GM10847 (cell line): ENCODE measurements around the gene SEBOX.

Source experiments
- POLR2A ChIP-seq: IDR thresholded peaks from 2 replicates; pipeline ENCODE4 v1.6.1; 2011; ENCODE audit not compliant: insufficient read length; ENCODE audit errors: extremely low read depth

The SEBOX gene

GRCh38 chr17:28397687-28398279 lies 32.8 kb upstream of the SEBOX start:
- TF ChIP-seq POLR2A, result no peak

GRCh38 chr17:28397275-28397674 lies 32.3 kb upstream of the SEBOX start:
- TF ChIP-seq POLR2A, result no peak

DNA sequence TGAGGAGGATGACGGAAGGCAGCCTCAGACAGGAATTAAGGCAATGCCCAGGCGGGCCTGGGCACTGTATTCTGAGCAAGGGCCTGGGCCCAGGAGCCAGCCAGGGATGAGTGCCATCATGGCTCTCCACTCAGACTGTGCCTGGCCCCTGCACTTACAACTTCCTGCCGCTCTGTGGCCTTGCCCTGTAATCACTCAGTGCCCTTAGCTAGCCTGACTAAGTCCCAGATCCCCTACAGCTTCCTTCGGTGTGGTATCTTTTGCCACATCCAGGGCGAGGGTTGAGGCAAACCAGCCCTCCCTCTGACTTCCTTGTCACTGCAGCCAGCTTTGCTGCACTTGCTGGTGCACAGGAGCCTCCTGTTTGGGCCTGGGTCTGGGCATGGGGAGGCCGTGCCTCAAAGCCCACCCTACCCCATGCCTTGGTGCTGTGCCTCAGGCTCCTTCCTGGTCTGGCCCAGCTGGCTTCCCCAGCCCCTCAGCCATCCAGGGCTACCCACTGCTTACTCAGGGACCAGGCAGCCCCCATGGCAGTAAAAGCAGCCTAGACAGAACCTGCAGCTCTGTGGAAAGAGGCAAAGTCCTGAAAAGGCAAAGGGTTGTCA lies 31.7 kb upstream of the SEBOX start:
- no peak for TF ChIP-seq POLR2A

DNA sequence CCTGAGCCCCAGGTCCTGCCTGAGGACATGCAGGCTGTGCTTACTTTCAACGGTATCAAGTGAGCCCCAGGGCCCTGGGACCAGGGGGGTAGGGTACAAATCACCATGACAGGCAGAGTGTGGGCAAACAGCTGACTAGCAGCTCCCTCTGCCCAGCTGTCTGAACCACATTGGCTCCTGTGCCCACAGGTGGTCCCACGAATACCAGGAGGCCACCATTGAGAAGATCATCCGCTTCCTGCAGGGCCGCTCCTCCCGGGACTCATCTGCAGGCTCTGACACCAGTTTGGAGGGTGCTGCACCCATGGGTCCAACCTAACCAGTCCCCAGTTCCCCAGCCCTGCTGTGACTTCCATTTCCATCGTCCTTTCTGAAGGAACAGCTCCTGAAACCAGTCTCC lies 31.0 kb upstream of the SEBOX start:
- no peak for TF ChIP-seq POLR2A

DNA sequence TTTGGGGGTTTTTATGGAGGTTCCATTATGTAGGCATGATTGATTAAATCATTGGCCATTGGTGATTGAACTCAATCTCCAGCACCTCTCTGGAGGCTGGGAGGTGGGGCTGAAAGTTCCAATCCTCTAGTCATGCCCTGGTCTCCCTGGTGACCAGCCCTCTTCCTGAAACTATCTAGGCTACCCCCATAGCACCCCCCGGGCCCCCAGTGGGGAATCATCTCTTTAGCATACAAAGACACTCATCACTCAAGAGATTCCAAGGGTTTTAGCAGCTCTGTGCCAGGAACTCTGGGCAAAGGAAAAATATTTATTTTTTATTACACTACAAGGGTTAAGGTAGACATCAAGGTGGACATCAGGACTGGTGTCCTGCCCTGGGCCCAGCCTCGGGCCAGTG lies 30.4 kb upstream of the SEBOX start:
- TF ChIP-seq POLR2A, result no peak

DNA sequence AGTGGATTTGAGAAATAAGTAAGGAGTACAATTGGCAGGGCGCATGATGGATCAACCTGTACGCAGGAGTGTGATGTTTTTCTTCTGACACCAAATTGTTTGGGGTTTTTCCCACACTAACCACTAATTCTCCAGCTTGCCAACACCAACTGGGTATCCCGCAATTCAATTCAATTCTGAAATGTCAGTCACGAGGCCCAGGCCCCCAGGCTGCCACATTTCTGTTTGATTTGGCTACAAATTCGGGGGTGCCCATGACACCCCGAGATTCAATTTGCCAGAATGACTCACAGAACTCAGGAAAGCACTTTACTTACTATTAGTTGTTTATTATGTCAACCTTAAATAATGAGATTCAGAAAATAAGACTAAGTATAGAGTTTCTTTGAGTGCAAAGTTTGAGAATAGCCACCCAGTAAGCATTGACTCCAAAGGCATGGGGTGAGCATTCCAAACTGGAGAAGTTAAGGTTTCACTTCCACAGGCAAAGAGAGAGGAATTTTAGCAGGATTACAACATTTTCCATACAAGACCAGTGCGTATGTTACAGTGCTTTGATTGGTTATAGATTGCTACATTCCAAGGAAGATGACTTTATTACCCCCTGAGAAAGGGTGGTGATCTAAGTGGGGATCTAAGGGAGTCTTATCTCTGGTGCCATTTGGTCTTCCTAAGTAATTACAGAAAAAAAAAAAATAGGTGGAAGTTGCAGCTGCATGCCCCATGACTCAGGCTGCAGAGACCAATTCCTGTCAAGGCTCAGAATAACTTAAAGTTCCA lies 29.5 kb upstream of the SEBOX start:
- TF ChIP-seq POLR2A, result no peak

DNA sequence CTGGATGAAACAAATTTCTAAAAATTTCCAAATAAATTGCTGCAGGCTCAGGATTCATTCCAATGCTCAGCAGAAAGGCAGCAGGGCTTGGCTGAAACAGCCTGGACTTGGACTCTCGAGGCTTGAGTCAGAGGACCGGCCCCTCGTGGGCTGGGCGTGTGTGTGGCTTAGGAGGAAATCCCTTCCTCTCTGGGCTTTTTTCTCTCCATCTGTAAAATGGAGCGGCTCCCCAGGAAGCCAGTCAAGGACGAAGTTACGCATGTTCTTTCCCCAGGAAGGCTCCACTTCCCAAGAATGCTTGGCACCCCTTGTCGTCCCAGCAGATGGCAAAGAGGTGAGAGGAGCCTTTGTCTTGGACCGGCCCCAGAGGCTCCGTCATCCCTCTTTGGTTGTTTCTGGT lies 27.5 kb upstream of the SEBOX start:
- TF ChIP-seq POLR2A, result no peak

DNA sequence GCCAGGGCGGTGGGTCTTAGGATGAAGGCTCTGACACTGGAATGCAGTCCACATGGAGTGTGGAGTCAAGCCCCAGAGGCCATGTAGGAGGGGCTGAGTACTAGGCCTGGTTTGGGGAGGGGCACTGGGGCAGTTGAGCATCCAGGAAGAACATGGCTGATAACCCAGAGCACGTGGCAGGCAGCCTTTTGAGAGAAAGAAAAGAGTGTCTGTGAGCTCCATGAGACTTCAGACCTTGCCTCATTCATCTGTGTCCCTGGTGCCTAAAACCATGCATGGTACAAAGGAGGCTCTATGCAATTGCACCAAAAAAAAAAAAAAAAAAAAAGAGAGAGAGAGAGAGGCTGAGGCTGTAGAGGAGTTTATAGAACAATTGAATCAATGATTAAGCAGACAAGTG lies 26.4 kb upstream of the SEBOX start:
- TF ChIP-seq POLR2A, result no peak

DNA sequence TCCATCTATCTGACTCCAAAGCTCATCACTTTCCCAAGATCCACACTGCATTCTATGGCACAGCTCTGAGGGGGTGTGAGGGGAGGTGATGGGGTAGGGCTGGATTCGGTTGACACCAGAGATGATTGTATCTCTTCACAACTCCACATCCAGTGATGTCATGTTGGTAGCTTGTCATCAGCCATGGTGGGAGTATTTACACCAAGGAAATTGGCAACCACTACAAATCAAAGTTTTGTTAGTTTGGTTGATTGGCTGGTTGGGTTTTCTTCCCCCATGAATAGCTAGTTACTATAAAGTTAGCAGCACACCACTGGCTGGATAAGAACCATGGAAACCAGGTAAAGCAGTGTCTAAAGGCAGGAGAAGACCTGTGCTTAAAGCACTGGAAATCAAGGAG lies 26.0 kb upstream of the SEBOX start:
- TF ChIP-seq POLR2A, result no peak

- TF ChIP-seq POLR2A, result no peak
These were observed 25.6 kb upstream of the SEBOX start for GRCh38 chr17:28390563-28390962.

DNA sequence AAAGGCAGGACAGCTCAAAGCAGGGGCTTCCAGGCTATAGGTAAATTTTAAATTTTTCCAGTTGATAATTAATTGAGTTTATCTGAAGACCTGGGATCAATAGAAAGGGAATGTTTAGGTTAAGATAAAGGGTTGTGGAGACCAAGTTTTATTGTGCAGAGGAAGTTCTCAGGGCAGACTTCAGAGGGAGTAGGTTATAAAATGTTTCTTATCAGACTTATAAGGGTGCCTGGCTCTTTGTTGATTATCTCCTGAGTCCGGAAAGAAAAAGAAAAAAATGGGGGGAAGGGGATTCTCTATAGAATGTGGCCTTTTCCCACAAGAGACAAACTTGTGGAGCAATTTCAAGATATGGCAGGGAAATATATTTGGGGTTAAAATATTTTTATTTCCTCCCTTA lies 25.1 kb upstream of the SEBOX start:
- no peak for TF ChIP-seq POLR2A

- no peak for TF ChIP-seq POLR2A
These were observed 23.1 kb upstream of the SEBOX start for GRCh38 chr17:28388106-28388505.

DNA sequence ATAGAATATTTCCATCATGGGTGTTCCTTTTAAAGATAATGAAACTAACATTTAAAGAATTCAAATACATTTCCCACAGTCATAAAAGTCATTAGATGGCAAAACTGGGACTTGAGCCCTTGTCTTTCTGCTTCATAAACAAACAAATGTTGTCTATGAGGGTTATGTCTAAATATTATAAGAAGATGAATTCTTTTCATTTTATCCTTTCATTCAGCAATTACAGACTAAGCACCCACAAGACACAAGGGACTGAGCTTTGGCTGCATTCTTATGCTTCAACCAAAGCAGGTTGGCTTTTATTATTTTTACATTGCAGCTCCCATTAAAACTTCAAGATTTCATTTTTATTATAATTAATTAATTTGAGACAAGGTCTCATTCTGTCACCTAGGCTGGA lies 21.4 kb upstream of the SEBOX start:
- no peak for TF ChIP-seq POLR2A

DNA sequence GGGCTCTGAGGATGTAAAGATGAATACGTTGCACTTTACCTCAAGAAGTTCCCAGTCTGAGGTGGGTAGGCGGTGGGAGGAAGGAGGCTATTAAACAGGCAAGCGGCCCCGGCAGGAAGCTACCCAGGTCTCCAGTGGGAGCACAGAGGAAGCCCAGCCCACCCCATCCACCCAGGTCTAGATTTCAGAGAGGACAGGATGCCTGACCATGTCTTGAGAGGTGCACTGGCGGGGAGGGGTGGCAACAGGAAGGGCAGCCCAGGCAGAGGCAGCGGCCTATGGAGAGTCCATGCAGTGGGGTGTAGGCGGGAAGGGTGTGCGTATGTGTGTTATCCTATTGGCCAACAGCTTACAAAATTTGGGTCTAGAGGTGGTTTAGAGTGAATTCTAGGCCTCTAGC lies 20.4 kb upstream of the SEBOX start:
- no peak for TF ChIP-seq POLR2A

DNA sequence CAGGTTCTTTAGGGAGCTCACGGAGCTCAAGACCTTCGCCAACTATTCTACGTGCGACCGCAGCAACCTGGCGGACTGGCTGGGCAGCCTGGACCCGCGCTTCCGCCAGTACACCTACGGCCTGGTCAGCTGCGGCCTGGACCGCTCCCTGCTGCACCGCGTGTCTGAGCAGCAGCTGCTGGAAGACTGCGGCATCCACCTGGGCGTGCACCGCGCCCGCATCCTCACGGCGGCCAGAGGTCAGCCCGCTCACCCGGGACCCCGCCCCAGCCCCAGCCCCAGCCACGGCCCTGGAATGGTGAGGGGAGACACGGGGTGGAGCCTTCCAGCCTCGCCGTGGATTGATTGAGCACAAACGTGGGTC lies 20.0 kb upstream of the SEBOX start:
- no peak for TF ChIP-seq POLR2A

DNA sequence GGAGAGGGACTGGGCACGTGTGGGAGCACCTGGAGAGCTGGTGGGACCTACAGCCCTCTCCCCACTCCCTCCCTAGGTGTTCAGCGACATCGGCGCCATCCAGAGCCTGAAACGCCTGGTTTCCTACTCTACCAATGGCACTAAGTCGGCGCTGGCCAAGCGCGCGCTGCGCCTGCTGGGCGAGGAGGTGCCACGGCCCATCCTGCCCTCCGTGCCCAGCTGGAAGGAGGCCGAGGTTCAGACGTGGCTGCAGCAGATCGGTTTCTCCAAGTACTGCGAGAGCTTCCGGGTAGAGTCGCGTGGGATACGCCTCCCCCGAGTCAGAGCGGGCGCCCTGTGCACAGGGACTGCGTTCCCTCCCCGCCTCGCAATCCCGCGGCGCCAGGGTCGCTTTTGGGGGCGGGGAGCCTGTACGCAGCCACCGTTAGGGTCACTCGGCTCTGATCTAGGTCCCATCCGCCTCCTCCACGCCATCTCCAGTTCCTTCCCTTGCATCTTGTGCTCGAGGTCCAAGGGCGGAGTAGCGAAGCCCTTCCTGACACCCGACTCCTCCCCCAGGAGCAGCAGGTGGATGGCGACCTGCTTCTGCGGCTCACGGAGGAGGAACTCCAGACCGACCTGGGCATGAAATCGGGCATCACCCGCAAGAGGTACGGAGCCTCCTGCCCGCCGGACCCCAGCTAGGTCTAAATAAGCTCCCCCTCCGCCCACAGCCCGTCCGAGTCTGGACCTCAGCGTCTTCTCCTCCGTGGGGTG lies 19.5 kb upstream of the SEBOX start:
- no peak for TF ChIP-seq POLR2A
